ENCODE results near the gene RABGAP1L. TPM values are rescaled to one million over a fixed set of nuclear protein-coding genes. Genes with fewer than 3 reads are reported as not detected.

Gene RABGAP1L
- total RNA-seq, 1 experiment from 2014 or later, result 29.3 TPM

- ATAC-seq (peak; percentile 50; the same call in 1 of the 2 replicates), DNase-seq (ENCODE audit: low read depth, low spot score) (no peak)
- ChIA-PET POLR2A (no interaction called here), CTCF (no interaction called here), RAD21 (ENCODE audit: low non-redundant PET in 1 of 2, low total read pairs in 2 of 2, uncharacterized antibody in 2 of 2, unreplicated experiment in 2 of 2) (no interaction called here)
- Histone ChIP-seq H4K20me1 (ENCODE audit: insufficient read depth) (no peaks in the 10 kb centered on the region), H2AFZ (ENCODE audit: low read depth, low read length, poor library complexity, severe bottlenecking) (no peak overlapping the region), H3K36me3 (ENCODE audit: control insufficient read depth in 1 of 2, insufficient read depth in 2 of 2, low read length in 2 of 2) (no peaks in the 10 kb centered on the region), H3K4me2 (ENCODE audit: low read length) (no peak overlapping the region), H3K9me2 (ENCODE audit: insufficient read depth) (no peaks in the 10 kb centered on the region), H3K4me1 (ENCODE audit: control insufficient read depth in 1 of 2, insufficient read depth in 2 of 2, low read length in 2 of 2) (no peaks in the 10 kb centered on the region), H3K27me3 (ENCODE audit: insufficient read depth, low read length) (no peaks in the 10 kb centered on the region), H3K27ac (ENCODE audit: low read depth, low read length) (no peak overlapping the region), H3K79me2 (ENCODE audit: insufficient read depth, low read length) (no peaks in the 10 kb centered on the region), H3K9me3 (ENCODE audit: control insufficient read depth in 1 of 2, insufficient read depth in 1 of 2, low read depth in 1 of 2, low read length in 2 of 2) (no peaks in the 10 kb centered on the region), H3K9ac (ENCODE audit: low read length) (no peak overlapping the region), H3K4me3 (replicated peaks in 1 of 2; ENCODE audit: low read depth in 1 of 2, low read length in 2 of 2) (no peak overlapping the region)
- TF ChIP-seq JUND (IDR thresholded peaks at IDR 0.05) (no peak), CTCF (IDR thresholded peaks at IDR 0.05 in 2 of 3, conservative IDR thresholded peaks at IDR 0.05 in 1 of 3; ENCODE audit: borderline replicate concordance in 1 of 3, insufficient read depth in 1 of 3, low read depth in 2 of 3, low read length in 2 of 3) (0 out of 6 replicates have a peak, but pooled peaks of 1 of the 3 experiments have one; percentile 2)
- intact Hi-C loops (cut with micrococcal nuclease), result no loop called here
- BruUV-seq (replicated peaks), result no TSS peak
These were observed 307.3 kb downstream of the RABGAP1L start for GRCh38 chr1:174466607-174467006.

- Histone ChIP-seq H3K4me2 (ENCODE audit: low read length) (no peak overlapping the region), H4K20me1 (ENCODE audit: insufficient read depth) (no peaks in the 10 kb centered on the region), H3K9me3 (ENCODE audit: control insufficient read depth in 1 of 2, insufficient read depth in 1 of 2, low read depth in 1 of 2, low read length in 2 of 2) (no peaks in the 10 kb centered on the region), H3K9ac (ENCODE audit: low read length) (no peak overlapping the region), H3K36me3 (ENCODE audit: control insufficient read depth in 1 of 2, insufficient read depth in 2 of 2, low read length in 2 of 2) (no peaks in the 10 kb centered on the region), H2AFZ (ENCODE audit: low read depth, low read length, poor library complexity, severe bottlenecking) (no peak overlapping the region), H3K9me2 (ENCODE audit: insufficient read depth) (no peaks in the 10 kb centered on the region), H3K27me3 (ENCODE audit: insufficient read depth, low read length) (no peaks in the 10 kb centered on the region), H3K4me3 (replicated peaks in 1 of 2; ENCODE audit: low read depth in 1 of 2, low read length in 2 of 2) (no peak overlapping the region), H3K79me2 (ENCODE audit: insufficient read depth, low read length) (no peaks in the 10 kb centered on the region), H3K4me1 (ENCODE audit: control insufficient read depth in 1 of 2, insufficient read depth in 2 of 2, low read length in 2 of 2) (no peaks in the 10 kb centered on the region), H3K27ac (ENCODE audit: low read depth, low read length) (no peak overlapping the region)
- DNase-seq (ENCODE audit: low read depth, low spot score), result no peak
- ChIA-PET CTCF (no interaction called here), RAD21 (ENCODE audit: low non-redundant PET in 1 of 2, low total read pairs in 2 of 2, uncharacterized antibody in 2 of 2, unreplicated experiment in 2 of 2) (no interaction called here), POLR2A (no interaction called here)
- no peak for ATAC-seq
- intact Hi-C loops (cut with micrococcal nuclease), result no loop called here
- no TSS peak for BruUV-seq (replicated peaks)
- TF ChIP-seq CTCF (IDR thresholded peaks at IDR 0.05 in 2 of 3, conservative IDR thresholded peaks at IDR 0.05 in 1 of 3; ENCODE audit: borderline replicate concordance in 1 of 3, insufficient read depth in 1 of 3, low read depth in 2 of 3, low read length in 2 of 3) (no peak), TCF7L2 (IDR thresholded peaks at IDR 0.05; ENCODE audit: borderline replicate concordance, extremely low read depth, insufficient read depth, insufficient read length) (no peak), JUND (IDR thresholded peaks at IDR 0.05) (no peak), POLR2AphosphoS5 (IDR thresholded peaks at IDR 0.05; ENCODE audit: low read depth, low read length) (no peak), ZBTB33 (IDR thresholded peaks at IDR 0.05; ENCODE audit: extremely low read depth, insufficient replicate concordance, low read length) (no peak), POLR2A (IDR thresholded peaks at IDR 0.05; ENCODE audit: borderline replicate concordance, extremely low read depth, insufficient read depth, insufficient read length) (no peak), ZNF274 (IDR thresholded peaks at IDR 0.05; ENCODE audit: low read depth, low read length) (no peak), EZH2phosphoT487 (IDR thresholded peaks at IDR 0.05; ENCODE audit: borderline replicate concordance) (no peak), FOSL1 (IDR thresholded peaks at IDR 0.05; ENCODE audit: low read depth) (no peak)
These were observed 309.7 kb downstream of the RABGAP1L start for GRCh38 chr1:174469052-174469451.

Measured in HCT116 (cell line).